ENCODE measurements around the gene APEH.
"Not testable (repeated sequence)": the region's sequence is repeated elsewhere in the genome, so short reads cannot be mapped to it uniquely, and the experiment has no call there.

GRCh38 chr3:49695350-49696015 is 21.3 kb downstream of the APEH start:
- not testable (repeated sequence) for TF ChIP-seq HCFC1 (IDR thresholded peaks at IDR 0.05; ENCODE audit: low read length); NFIC (IDR thresholded peaks at IDR 0.05; ENCODE audit: low read depth, low read length); RCOR1 (conservative IDR thresholded peaks at IDR 0.05; ENCODE audit: low read depth, low read length); STAT3 (IDR thresholded peaks at IDR 0.05; ENCODE audit: low read depth, low read length)

Measured in GM12878 (cell line).